ENCODE results near the gene NEXN.
"Not testable (repeated sequence)": the region's sequence is repeated elsewhere in the genome, so short reads cannot be mapped to it uniquely, and the experiment has no call there.

NEXN gene

DNA sequence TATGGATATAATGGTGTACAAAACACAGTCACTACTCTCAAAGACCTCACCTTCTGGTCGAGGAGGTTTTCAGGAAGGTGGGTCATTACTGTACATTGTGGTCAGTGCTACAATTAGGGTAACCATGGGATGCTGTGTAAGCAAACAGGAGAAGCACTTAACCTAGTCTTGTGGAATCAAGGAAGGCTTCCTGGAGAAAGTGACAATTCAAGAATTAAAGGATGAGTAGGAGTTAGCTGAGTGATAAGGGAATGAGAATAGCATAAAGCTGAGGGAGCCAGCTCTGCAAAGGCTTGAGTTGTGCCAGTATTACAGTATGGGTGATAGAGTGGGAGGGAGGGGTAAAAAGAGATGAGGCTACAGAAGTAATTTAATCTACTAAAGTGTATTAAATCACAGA lies 17.2 kb downstream of the NEXN start:
- FAIRE-seq = no peak
- DNase-seq (ENCODE audit: low spot score) = no peak

DNA sequence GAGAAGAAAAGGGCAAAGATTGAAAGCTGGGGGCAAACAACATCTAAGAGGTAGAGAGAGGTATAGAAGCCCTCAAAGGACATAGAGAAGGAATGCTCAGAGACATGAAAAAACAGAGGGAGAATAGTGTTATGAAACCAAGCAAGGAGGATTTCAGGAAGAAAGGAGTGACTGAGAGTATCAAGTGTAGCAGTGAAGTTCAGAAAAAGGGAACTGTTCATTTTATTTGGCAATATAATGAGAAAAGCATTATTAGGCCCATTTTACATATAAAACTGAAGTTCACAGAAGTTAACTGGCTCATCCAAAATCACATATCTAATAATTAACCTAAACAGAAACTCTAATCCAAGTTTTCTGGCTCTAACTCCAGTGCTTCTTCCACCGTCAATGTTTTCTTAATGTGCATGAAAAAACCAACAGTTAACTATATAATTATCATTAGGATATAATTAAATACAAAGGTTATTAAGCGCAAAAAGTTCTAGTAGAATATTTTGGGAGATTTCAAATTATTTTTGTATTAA lies 17.7 kb downstream of the NEXN start:
- FAIRE-seq (no peak), DNase-seq (ENCODE audit: low spot score) (no peak)

DNA sequence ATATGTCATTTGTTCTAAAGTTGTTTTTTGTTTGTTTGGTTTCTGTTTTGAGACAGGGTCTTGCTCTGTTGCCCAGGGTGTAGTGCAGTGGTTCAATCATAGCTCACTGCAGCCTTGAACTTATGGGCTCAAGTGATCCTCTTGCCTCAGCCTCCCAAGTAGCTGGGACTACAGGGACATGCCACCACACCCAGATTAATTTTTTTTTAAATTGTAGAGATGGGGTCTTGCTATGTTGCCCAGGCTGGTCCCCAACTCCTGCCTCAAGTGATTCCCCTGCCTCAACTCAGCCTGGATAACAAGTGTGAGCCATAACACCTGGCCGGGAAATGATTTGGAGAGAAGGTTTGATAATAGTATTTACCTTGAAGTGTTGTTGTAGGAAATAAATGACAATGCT lies 18.2 kb downstream of the NEXN start:
- no peak for DNase-seq (ENCODE audit: low spot score)
- FAIRE-seq = peak; percentile 52

DNA sequence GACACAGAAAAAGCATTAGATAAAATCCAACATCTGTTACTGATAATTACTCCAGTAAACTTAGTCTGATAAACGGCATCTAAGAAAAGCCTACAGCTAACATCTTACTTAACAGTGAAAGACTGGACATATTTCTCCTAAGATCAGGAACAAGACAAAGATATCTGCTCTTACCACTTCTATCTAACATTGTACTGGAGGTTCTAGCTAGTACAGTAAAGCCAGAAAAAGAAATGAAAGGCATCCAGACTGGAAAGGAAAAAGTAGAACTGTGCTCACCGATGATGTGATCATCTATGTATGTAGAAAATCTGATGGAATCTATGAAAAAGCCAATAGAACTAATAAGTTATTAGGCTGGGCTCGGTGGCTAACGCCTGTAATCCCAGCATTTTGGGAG lies 21.7 kb downstream of the NEXN start:
- FAIRE-seq (no peak), DNase-seq (ENCODE audit: low spot score) (no peak)

DNA sequence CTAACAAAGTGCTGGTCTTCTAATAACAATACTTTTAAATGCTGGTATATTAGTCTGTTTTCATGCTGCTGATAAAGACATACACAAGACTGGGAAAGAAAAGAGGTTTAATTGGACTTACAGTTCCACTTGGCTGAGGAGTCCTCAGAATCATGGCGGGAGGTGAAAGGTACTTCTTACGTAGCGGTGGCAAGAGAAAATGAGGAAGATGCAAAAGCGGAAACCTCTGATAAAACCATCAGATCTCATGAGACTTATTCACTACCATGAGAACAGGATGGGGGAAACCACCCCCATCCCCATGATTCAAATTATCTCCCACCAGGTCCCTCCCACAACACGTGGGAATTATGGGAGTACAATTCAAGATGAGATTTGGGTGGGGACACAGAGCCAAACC lies 30.5 kb downstream of the NEXN start:
- DNase-seq (ENCODE audit: low spot score); FAIRE-seq: not testable (repeated sequence)

DNA sequence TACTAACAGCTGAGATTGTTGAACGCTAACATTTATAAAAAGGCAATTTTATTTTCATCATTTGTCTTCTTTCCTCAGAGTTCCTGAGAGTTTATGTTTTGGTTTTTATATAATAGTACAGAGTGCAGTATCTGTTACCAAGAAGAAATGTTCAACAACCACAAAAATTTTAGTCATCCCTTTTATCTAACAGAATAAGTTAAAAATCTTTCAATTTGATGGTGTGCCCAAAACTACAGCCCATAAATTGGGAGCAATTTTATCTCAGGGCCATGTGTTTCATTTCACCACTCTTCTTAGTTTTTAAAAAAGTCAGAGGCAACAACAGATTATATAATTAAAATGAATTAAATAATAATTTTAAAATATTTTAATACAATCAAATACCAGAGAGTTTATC lies 37.1 kb downstream of the NEXN start:
- DNase-seq (ENCODE audit: low spot score) (no peak), FAIRE-seq (no peak)

DNA sequence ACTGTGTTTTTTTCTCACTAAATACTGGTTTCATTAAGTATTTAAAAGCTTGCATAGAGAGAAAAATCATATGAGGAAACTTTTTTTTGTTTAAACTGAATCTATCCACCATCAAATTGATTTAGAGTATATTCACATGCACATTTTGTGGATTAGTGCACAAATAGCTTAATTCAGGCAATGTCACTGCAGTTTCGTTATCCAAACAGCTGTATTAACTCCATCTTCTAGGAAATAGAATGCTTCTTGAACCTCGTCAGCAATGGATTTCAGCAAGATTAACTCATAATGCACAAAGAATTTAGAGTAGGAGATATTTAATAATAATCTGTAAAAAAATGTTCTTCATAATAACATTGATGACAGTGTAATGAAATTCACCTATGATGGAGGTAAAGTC lies 37.5 kb downstream of the NEXN start:
- DNase-seq (ENCODE audit: low spot score) (no peak), FAIRE-seq (no peak)

DNA sequence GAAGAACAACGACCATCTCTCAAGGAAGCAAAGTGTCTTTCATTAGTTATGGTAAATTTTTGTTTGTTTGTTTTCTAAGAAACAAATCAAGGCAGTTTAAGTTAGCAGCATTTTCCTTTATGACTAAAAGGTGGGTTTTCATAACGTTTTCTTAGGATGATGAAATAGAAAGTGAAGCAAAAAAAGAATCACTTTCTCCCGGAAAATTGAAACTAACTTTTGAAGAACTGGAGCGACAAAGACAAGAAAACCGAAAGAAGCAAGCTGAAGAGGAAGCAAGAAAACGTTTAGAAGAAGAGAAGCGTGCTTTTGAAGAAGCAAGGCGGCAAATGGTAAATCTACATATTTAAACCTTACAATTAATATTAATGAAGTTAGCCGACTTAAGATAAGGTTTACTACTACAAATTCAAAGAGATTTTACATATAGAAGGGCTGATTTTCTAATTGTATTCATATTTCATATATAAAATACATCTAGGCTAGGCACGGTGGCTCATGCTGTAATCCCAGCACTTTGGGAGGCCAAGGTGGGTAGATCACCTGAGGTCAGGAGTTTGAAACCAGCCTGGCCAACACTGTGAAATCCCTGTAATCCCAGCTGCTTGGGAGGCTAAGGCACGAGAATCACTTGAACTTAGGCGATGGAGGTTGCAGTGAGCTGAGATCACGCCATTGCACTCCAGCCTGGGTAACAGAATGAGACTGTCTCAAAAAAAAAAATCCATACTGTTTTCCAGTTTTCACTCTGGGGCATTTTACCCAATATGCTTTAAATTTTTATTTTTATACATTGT lies 38.3 kb downstream of the NEXN start:
- no peak for DNase-seq (ENCODE audit: low spot score)

DNA sequence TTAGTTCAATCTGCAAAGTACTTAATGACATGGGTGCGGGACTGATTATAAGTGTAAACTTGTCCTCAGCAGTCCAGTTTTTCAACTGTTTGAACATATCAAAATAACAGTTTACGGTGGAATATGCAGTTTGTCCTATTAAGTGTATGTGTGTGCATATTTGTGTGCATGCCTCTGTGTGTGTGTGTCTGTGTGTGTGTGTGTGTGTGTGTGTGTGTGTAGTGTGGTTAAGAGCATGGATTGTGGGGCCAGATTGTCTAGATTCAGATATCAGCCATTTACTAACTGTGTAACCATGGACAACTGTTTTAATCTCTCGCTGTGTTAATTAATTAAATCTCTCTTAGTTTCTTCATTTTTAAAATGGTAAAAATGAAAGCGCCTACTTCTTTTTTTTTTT lies 39.0 kb downstream of the NEXN start:
- no peak for FAIRE-seq

More for the DNA sequence above, 38.3 kb downstream of the NEXN start:
- no peak for FAIRE-seq

DNA sequence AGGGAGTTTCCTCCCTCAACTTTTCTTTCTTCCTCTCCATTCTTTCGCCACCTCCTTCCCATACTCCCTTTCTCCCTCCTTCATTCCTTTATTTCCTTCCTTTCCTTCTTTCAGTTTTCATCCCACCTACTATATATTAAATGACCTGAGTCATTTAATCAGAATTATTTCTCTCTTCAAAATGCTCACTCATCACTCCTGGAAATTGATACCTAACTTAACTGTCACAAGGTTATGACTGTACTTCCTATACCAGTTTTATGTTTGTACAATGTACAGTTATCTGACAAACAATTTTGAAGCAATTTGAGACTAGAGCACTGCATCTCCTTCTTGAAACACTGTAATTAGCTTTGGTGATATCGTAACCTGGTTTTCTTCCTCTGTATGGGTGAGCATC lies 41.4 kb downstream of the NEXN start:
- FAIRE-seq = no peak
- DNase-seq (ENCODE audit: low spot score) = no peak

More for the DNA sequence above, 39.0 kb downstream of the NEXN start:
- no peak for DNase-seq (ENCODE audit: low spot score)

DNA sequence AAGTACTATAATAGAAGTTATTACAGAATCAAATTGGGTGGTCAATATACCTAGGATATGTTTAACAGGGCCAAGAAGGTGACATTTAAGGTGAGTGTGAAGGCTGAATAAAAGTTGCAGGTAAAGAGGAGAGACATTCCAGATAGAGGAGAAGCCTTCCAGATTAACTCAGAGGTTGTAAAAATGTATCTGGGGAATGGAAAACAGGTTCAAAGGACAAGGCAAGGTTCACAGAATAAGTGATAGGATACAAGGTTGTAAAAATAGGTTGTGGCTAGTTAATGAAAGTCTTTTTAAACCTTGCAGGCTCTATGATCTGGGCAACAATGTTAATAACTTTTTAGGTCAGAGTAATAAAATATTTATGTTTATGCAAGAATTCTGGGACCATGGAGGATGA lies 50.2 kb downstream of the NEXN start:
- FAIRE-seq = no peak
- DNase-seq (ENCODE audit: low spot score) = no peak

DNA sequence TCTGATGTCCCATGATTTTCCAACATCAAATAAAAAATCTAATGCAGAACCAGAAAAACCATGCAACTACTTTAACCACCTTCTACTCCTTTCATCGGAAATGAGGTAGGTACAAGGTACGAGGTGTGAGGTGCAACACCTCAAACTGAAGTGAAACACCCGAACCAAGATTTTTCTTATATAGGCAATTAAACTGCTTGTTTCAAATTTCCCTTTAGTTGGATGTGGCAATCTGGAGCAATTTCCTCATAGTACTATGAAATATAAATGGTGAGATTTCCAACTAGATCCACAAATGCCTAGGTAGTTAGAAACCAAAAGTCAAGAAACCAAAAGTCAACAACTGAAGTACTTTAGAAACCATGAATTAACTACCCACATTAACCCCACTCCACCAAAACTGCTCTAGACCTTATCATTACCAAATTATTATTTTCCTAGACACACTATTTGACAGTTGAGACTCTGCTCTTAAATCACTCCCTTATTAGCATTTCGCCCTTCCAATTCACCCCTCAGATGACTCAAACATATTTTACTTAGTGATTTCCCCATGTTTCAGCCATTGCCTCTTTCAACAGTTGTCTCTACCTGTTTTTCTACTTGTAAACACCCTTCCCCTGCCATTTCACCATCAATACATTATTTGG lies 52.6 kb downstream of the NEXN start:
- DNase-seq (ENCODE audit: low spot score) (no peak), FAIRE-seq (no peak)

DNA sequence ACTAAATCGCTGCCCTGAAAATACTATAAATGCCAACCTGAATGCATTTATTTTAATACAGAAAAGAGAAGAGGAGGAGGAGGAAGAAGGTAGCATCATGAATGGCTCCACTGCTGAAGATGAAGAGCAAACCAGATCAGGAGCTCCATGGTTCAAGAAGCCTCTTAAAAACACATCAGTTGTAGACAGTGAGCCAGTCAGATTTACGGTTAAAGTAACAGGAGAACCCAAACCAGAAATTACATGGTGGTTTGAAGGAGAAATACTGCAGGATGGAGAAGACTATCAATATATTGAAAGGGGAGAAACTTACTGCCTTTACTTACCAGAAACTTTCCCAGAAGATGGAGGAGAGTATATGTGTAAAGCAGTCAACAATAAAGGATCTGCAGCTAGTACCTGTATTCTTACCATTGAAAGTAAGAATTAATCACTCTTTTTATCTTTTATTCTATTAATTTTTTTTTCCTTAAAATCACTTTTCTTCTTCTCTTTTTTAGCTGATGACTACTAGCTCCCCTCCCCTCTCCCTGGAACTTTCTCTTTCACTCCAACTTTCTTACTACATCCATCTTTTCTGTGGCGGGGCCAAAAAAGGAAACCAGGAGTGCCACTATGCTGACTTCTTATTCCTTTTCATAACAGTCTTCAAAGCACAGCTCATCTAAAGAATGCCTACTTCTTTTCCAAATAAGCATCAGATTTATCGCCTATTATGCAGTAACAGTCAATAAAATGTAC lies 54.1 kb downstream of the NEXN start:
- FAIRE-seq = no peak

DNA sequence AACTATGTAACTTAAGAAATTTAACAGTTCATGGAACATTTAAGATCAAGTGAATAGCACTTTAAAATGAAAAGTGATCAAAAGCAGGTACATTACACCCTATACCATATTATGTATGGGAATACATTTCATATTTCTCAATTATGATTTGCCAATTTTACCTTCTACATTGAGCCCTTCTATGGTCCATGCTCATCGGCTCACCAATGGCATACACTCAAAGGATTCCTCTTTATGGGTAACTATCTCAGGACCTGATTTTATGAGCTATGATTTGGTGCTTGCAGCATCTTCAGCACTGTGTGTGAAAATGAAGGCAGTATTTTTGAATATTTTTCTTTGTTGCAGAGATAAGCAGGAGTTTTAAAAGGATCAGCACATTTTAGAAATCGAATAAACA lies 56.9 kb downstream of the NEXN start:
- FAIRE-seq = no peak

More for the DNA sequence above, 54.1 kb downstream of the NEXN start:
- DNase-seq (ENCODE audit: low spot score) = no peak

DNA sequence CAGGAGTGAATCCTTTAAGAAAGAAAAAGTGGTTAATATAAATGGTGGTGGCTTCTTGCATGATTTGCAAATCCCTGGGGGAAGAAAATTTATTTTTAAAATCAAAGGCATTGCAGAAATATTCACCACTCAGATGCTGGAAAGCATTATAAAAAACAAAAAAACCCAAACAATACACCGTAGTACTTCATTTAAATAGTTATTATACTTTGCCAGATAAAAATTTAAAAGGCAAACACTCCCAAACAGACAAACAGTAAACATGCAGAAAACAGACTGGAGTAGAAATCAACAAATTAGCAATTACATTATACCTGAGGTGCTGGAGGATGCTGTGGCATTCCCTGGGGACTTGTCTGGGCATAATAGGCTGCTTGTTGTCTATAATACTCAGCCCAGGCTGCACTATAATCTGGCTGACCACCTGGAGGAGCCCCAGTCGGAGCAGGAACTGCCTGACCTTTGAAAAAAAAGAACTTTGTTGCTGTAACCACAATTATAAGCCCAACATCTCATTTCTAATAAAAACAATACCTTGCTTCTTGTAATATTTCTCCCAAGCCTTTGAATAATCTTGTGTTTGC lies 60.5 kb downstream of the NEXN start:
- FAIRE-seq (no peak), DNase-seq (ENCODE audit: low spot score) (peak; percentile 52)

More for the DNA sequence above, 56.9 kb downstream of the NEXN start:
- no peak for DNase-seq (ENCODE audit: low spot score)

DNA sequence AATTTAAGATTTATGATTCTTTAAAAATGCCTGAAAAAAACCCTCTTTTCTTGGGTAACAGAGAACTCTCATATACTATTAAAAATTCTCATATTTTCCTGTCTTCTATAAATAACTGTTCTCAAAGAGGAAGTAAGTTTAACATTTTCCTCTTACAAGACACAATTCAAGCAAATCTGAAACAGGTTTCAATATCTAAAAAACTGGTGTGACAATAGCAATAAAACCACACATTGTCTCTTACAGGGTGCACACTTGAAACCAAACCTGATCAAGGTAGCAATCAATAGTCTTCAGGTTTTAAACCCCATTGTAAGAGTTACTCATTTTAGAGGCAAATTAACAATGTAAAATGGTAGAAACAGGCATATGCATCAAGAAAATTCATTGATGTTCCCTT lies 62.4 kb downstream of the NEXN start:
- no peak for FAIRE-seq
- DNase-seq (ENCODE audit: low spot score) = no peak

DNA sequence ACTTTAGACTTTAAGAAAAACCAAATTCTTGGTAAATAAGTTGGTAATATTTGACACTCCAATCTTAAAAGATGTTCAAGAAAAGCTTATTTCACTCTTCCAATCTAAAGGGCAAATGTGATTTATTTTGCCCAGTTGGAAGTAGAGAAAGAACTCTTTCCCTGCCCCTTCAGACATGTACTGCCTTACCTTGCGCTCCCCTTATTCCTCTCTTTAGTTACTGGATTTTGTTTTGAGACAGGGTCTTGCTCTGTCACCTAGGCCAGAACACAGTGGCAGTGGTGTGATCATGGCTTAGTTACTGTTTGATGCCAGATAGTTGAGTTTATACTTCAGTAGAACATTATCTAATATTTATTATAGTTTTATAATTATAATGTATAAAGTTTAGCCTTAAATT lies 62.9 kb downstream of the NEXN start:
- DNase-seq (ENCODE audit: low spot score) = no peak
- FAIRE-seq = no peak

DNA sequence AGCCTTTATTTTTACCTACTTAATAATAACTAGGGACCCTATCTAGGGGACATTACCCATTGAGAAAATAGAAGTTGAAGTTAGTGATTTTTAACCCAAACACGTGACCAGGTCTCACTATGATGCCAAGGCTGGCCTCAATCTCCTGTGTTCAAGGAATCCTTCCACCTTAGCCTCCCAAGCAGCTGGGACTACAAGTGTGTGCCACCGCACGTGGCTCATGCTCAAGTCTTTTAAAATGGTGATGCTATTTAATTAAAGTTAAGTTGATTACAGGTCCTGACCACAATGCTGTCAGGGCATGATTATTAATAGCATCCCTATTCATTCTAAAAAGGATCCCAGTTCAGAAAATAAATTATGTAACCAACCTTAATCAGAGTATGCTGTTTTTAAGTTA lies 65.5 kb downstream of the NEXN start:
- DNase-seq (ENCODE audit: low spot score) (no peak), FAIRE-seq (no peak)

DNA sequence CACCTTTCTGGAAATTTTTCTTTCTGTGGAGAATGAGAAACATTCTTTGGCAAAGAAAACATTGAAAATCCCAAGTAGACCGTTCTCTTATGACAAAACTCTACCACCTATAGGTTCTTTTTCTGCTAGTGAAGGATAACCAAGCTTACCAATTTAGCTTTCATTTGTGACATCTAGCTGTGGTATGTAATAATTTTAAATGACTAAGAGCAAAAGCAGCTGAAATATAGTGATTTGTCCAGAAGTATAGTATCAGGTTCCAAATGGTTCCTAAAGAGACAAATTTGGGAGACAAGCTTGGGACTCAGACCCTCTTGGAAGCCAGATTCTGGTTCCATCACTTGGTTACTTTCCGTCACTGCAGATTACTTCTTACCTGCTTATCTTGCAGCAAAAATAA lies 66.1 kb downstream of the NEXN start:
- FAIRE-seq = no peak
- DNase-seq (ENCODE audit: low spot score) = no peak

DNA sequence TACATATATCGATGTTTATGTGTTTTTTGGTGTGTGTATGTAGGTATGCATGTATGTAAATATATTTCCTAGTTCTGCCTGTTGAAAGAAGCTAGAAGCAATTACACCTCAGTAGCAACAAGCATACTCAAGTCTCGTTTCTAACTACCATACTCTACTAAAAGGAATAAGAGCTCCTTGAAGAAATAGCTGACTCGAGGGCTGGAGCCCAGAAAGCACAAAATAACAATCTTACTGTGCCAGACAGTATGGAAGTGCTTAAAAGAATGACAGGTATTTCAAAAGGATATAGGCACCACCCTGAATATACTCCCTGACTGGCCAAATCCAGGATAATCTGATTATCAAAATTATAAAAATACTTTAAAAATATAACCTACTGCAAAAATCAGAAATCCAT lies 67.3 kb downstream of the NEXN start:
- DNase-seq (ENCODE audit: low spot score) = no peak
- FAIRE-seq = no peak

DNA sequence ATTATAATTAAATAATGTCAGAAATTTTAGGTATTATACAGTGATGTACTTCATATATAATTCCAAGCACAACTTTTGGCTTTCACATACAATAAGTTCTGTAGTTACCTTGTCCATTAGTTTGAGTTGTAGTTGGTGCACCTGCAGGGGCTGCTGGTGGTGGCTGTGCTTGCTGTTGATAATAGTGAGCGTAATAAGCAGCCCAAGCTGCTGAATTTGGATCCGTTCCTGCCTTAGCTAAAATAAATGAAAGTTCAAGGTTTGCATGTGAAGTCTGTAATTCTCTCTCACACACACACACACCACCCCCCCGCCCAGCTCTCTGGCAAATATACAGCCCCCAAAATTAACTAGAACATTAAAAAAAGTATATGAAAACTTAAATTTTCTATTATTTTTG lies 68.0 kb downstream of the NEXN start:
- DNase-seq (ENCODE audit: low spot score) = no peak

DNA sequence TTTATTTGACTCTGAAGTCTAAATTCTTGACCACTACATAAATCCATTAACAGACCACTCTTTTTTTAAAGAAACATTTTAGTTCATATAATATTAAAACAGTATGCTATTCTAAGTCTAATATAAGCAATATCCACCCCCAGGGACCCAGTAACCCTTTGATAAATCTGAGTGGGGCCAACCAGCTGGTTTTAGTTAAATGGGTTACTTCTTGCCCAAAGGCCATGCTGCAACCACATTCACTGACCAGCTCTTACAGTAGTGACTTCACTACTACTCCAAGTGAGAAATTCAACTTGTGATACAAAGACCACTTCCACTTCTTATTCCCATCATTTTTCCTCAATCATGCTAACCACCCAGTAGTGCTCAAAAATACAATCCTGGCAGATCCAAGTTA lies 70.0 kb downstream of the NEXN start:
- FAIRE-seq (no peak), DNase-seq (ENCODE audit: low spot score) (no peak)

More for the DNA sequence above, 68.0 kb downstream of the NEXN start:
- no peak for FAIRE-seq
